K562 (cell line): Measurements from ENCODE around the gene CELF6. TPM values are rescaled to one million over a fixed set of nuclear protein-coding genes. Genes with fewer than 3 reads are reported as not detected.

Experiments used
- ATAC-seq: fragments of 200-7000 bp; cut with Tn5 transposase; 3 replicates; pipeline ENCODE4 v1.9.1; 2020; ENCODE audit warnings: moderate library complexity
- BruUV-seq: library from RNA; stranded (reverse); fragments of 400-500 nt; replicated peaks from 2 replicates; lab custom pipeline; 2021; lab: Mats Ljungman, UMichigan
- CTCF ChIA-PET: fragments of 300-600 bp; formaldehyde crosslinking; extraction: SDS; loops from one replicate; lab custom pipeline; 2021; ENCODE audit warnings: low intra/inter-chr PET ratio; lab: Yijun Ruan, JAX
- POLR2A ChIA-PET: fragments of 300-600, 350-650 bp; sonication (Branson Sonifier 250); formaldehyde crosslinking; extraction: SDS; loops from one replicate; lab custom pipeline; 2021; ENCODE audit warnings: antibody characterized with exemption, inconsistent platforms; lab: Yijun Ruan, JAX
- DNase-seq, 4 experiments: peaks; one replicate each; pipeline versions ENCODE4 v3.0.0 to v3.0.0-alpha.2; 2011 to 2018; ENCODE audit warnings: low spot score in 3 of 4, mixed read lengths in 3 of 4; ENCODE audit errors: extremely low read depth in 1 of 4
- FAIRE-seq: peaks from 2 replicates; lab custom pipeline; 2011; peaks lifted over from hg19 to GRCh38; lab: Jason Lieb, UNC
- H2AFZ ChIP-seq: 2 replicates; pipeline ENCODE4 v1.6.0; 2011; ENCODE audit warnings: low read depth, low read length, control low read depth, inconsistent platforms
- H3K27ac ChIP-seq: fragments of 200-600 bp; 3 replicates; pipeline ENCODE4 v1.8.0; 2011; ENCODE audit warnings: low read depth, mild to moderate bottlenecking, control low read depth, inconsistent platforms, low read length, moderate library complexity, mixed read lengths; ENCODE audit errors: extremely low read depth
- H3K27me3 ChIP-seq, 2 experiments: fragments of 300-600 bp in 1 of 2; 2 replicates in 1 of 2; 3 replicates in 1 of 2; pipeline versions ENCODE4 v1.6.0 to v1.8.0; 2011; ENCODE audit warnings: inconsistent platforms in 2 of 2, low read length in 2 of 2, mild to moderate bottlenecking in 1 of 2, mixed read lengths in 1 of 2, moderate library complexity in 1 of 2; ENCODE audit not compliant: control insufficient read depth in 2 of 2, insufficient read depth in 2 of 2
- H3K36me3 ChIP-seq: fragments of 300-600 bp; 3 replicates; pipeline ENCODE4 v1.8.0; 2011; ENCODE audit warnings: mild to moderate bottlenecking, low read length, inconsistent platforms; ENCODE audit not compliant: control insufficient read depth, insufficient read depth
- H3K4me1 ChIP-seq, 2 experiments: fragments of 200-600 bp in 1 of 2; replicated peaks in 1 of 2; 2 replicates in 1 of 2; 3 replicates in 1 of 2; pipeline versions ENCODE4 v1.5.1 to v1.8.0; 2011; ENCODE audit warnings: inconsistent platforms in 2 of 2, low read length in 2 of 2, mild to moderate bottlenecking in 1 of 2, mixed read lengths in 1 of 2, moderate library complexity in 1 of 2; ENCODE audit not compliant: control insufficient read depth in 2 of 2, insufficient read depth in 2 of 2
- H3K4me2 ChIP-seq: 2 replicates; pipeline ENCODE4 v1.6.1; 2011; ENCODE audit warnings: low read length, control low read depth, inconsistent platforms, mixed read lengths; ENCODE audit not compliant: insufficient read depth
- H3K4me3 ChIP-seq: fragments of 200-600 bp; sonication (generic), shearing (Covaris generic); 2 replicates; pipeline ENCODE4 v1.5.1; 2016; ENCODE audit warnings: control low read depth, inconsistent platforms
- H3K79me2 ChIP-seq: fragments of 200-600 bp; 3 replicates; pipeline ENCODE4 v1.8.0; 2011; ENCODE audit warnings: low read length, inconsistent platforms; ENCODE audit not compliant: control insufficient read depth, insufficient read depth
- H3K9ac ChIP-seq, 2 experiments: 2 replicates each; pipeline versions ENCODE4 v1.6.0 to v1.6.1; 2011; ENCODE audit warnings: low read depth in 2 of 2, low read length in 2 of 2, control low read depth in 1 of 2, inconsistent platforms in 1 of 2, mild to moderate bottlenecking in 1 of 2, mixed read lengths in 1 of 2; ENCODE audit not compliant: insufficient read depth in 1 of 2
- H3K9me1 ChIP-seq: one replicate; pipeline ENCODE4 v1.6.0; 2011; ENCODE audit warnings: inconsistent platforms, mild to moderate bottlenecking, low read length, moderate library complexity; ENCODE audit not compliant: control insufficient read depth, insufficient read depth
- H3K9me3 ChIP-seq: replicated peaks from 2 replicates; pipeline ENCODE4 v1.5.1; 2011; ENCODE audit warnings: low read depth, low read length, inconsistent platforms; ENCODE audit not compliant: control insufficient read depth, insufficient read depth
- H4K20me1 ChIP-seq: replicated peaks from 2 replicates; pipeline ENCODE4 v1.6.1; 2011; ENCODE audit warnings: low read length, inconsistent platforms, mixed read lengths; ENCODE audit not compliant: control insufficient read depth, insufficient read depth
- RFX7 ChIP-seq: fragments of 250-450 bp; sonication (Bioruptor Pico); IDR thresholded peaks from 2 replicates; pipeline ENCODE4 v1.5.1; 2021; ENCODE audit warnings: mild to moderate bottlenecking
- SNRNP70 ChIP-seq: fragments of 200-400 bp; formaldehyde crosslinking; optimal IDR thresholded peaks from 2 replicates; pipeline ENCODE3; 2017; ENCODE audit warnings: low read depth, low read length
- SRSF9 ChIP-seq: fragments of 200-400 bp; formaldehyde crosslinking; IDR thresholded peaks from 2 replicates; pipeline ENCODE4 v1.6.1; 2017; ENCODE audit warnings: low read depth, low read length, borderline replicate concordance
- XRCC5 ChIP-seq: fragments of 200-400 bp; formaldehyde crosslinking; IDR thresholded peaks from 2 replicates; pipeline ENCODE4 v1.6.1; 2017; ENCODE audit warnings: low read depth, mild to moderate bottlenecking, low read length
- YBX1 ChIP-seq: fragments of 450-650 bp; IDR thresholded peaks from 2 replicates; pipeline ENCODE4 v1.7.1; 2016; ENCODE audit warnings: mild to moderate bottlenecking
- ZFP36 ChIP-seq: fragments of 150-350 bp; IDR thresholded peaks from 2 replicates; pipeline ENCODE4 v1.6.1; 2018; ENCODE audit warnings: low read length, low read depth; ENCODE audit not compliant: partially characterized antibody
- ZNF224 ChIP-seq: sonication (generic); formaldehyde crosslinking; IDR thresholded peaks from 2 replicates; pipeline ENCODE4 v1.8.0; 2022; ENCODE audit warnings: mild to moderate bottlenecking, missing genetic modification reagents
- ZNF324 ChIP-seq: fragments of 250-450 bp; sonication (Bioruptor Pico); IDR thresholded peaks from 2 replicates; pipeline ENCODE4 v1.4.0; 2020; ENCODE audit warnings: mild to moderate bottlenecking
- WGBS: fragments of 100-300 bp; shearing (Covaris generic); methylation state at CpG from one replicate; pipeline ENCODE4 v1.1.6; 2016; ENCODE audit warnings: low coverage, mixed read lengths; ENCODE audit not compliant: insufficient coverage; ENCODE audit errors: missing lambda C conversion rate; 5-methylcytosine and 5-hydroxymethylcytosine counted together
- in situ Hi-C: fragments of 300-500 bp; cut with MboI; formaldehyde crosslinking; loops from 4 replicates; pipeline ENCODE4 v1.15.0; 2018; ENCODE audit warnings: inconsistent platforms, mixed read lengths
- intact Hi-C: fragments of 100-400 bp; cut with micrococcal nuclease; formaldehyde crosslinking; loops from 2 replicates; pipeline ENCODE4 v1.14.2; 2022
- polyA plus RNA-seq, 8 experiments: library from polyadenylated mRNA; depleted of rRNA in 4 of 8; stranded (reverse) in 5 of 8; unstranded in 3 of 8; fragments of >200 nt; fragmentation: Nextera tagmentation in 2 of 8; fragmentation: Illumina TruSeq in 1 of 8; extraction: Ambion mirVana in 2 of 8; extraction: Trizol in 1 of 8; gene quantifications; 2 replicates each; pipeline versions ENCODE4 v1.2.1 to v1.2.3, GENCODE V29; 2011 to 2014; ENCODE audit warnings: inconsistent platforms in 1 of 8, missing spikeins in 1 of 8
- total RNA-seq, 7 experiments: library from RNA; depleted of rRNA in 6 of 7; stranded (reverse); fragments of >200 nt in 6 of 7; fragmentation: Illumina TruSeq in 2 of 7; extraction: Trizol in 2 of 7; gene quantifications; 2 replicates each; pipeline versions ENCODE4 v1.2.1 to v1.2.3, GENCODE V29; 2011 to 2021; ENCODE audit warnings: low replicate concordance in 1 of 7
- TF ChIP-seq, protein P1 (sequence below): fragments of 450-650 bp; IDR thresholded peaks from 2 replicates; pipeline ENCODE4 v1.6.1; 2016; ENCODE audit warnings: antibody characterized with exemption

The CELF6 gene
- total and polyA plus RNA-seq, 9 of the 15 experiments (the other 6 are each of a cell fraction or from before 2014, with no cell fraction given), result 0.01 to 0.11 TPM; not detected in 7

DNA sequence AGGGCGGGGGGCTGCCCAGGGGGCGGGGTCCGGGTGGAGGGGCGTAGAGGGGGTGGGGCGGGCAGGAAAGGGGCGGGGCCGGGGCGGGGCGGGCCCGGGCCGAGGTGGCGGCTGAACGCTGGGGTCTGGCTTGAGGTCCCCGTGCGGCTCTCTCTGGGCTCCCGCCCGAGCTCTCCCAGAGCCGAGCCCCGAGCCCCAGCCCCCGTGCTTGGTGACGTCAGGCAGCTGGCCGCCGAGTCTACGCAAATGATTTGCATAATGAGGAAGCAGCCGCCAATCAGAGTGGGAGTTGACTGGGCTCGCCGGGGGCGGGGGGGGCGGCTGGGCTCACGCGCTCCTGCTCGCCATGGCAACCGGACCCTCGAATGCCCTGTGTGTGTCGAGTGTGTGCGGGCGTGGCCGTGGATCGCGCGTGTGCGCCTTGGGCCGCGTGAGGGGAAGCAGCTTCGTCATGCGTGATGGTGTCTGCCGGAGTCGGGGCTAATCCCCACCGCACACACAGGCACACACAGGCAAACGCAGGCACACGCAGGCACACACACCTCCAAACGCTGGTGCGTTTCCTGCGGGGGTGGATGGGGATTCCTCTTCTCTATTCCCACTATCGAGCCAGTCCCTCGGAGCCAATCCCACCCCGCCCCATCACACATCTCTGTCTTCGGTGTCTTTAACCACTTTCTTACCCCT lies at the start of gene CELF6 (continued):
- TF ChIP-seq, protein P1, sequence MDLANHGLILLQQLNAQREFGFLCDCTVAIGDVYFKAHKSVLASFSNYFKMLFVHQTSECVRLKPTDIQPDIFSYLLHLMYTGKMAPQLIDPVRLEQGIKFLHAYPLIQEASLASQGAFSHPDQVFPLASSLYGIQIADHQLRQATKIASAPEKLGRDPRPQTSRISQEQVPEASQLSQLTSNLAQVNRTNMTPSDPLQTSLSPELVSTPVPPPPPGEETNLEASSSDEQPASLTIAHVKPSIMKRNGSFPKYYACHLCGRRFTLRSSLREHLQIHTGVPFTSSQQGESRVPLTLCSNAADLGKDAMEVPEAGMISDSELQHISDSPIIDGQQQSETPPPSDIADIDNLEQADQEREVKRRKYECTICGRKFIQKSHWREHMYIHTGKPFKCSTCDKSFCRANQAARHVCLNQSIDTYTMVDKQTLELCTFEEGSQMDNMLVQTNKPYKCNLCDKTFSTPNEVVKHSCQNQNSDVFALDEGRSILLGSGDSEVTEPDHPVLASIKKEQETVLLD, result 0 out of 2 replicates have a peak, but pooled peaks have one; percentile 21
- TF ChIP-seq, all 486 proteins: peak for 46

DNA sequence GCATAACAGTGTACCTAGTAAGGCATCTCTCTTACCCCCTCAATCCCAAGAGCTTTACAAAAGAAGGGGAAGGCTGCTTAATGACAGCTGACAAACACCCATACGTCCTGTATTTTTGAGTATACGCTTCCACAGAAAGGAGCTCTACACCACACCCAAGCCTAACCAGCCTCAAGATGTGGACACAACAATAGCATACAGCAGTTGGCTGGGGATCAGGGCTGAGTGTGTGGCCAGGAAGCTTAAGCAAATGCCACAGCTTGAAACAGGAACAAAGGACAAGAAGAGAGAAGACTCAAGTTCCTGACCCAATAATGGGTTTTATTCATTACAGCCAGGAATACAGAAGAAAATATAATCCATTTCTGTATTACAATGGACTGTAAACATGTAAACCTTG lies 48.9 kb upstream of the CELF6 start:
- Histone ChIP-seq H3K36me3 (peaks cover 47% of the 10 kb centered on the region), H3K27me3 (no peaks in the 10 kb centered on the region), H3K79me2 (peaks cover 17% of the 10 kb centered on the region; the same call in 2 of the 3 replicates), H2AFZ (no peak overlapping the region), H3K9me1 (no peaks in the 10 kb centered on the region), H3K9ac (no peak overlapping the region), H3K27ac (no peak overlapping the region), H3K4me3 (no peak overlapping the region), H3K4me2 (no peak overlapping the region), H3K9me3 (no peaks in the 10 kb centered on the region), H3K4me1 (no peaks in the 10 kb centered on the region), H4K20me1 (no peaks in the 10 kb centered on the region)
- ATAC-seq (no peak), DNase-seq (no peak), FAIRE-seq (no peak)
- intact Hi-C loops, result no loop called here
- CTCF ChIA-PET, result no interaction called here
- BruUV-seq, result no TSS peak
- POLR2A ChIA-PET, result interaction anchor here (0.5 to 1.1 kb wide), 3 partner anchors 11 to 1668 kb away, joined by 3 read pairs; no protein-coding TSS in a partner anchor
- no peak for TF ChIP-seq ZFP36
- TF ChIP-seq YBX1, result no peak
- no peak for TF ChIP-seq SRSF9
- no peak for TF ChIP-seq SNRNP70
- TF ChIP-seq RFX7 (CRISPR knock-in tag), result no peak
- TF ChIP-seq ZNF324 (CRISPR knock-in tag), result no peak
- TF ChIP-seq XRCC5, result no peak
- TF ChIP-seq ZNF224, result no peak
- TF ChIP-seq, all 486 proteins: peak for 0
- in situ Hi-C loops, result no loop called here
- WGBS, result 81% methylated on average over 2 of the region's 2 CpGs
